Hindlimb muscle (tissue), 1 donor: Measurements from ENCODE around the gene SLFN5. TPM values are rescaled to one million over a fixed set of nuclear protein-coding genes. Genes with fewer than 3 reads are reported as not detected.
"Not testable (repeated sequence)": the region's sequence is repeated elsewhere in the genome, so short reads cannot be mapped to it uniquely, and the experiment has no call there.

Experiments
- DNase-seq: peaks from one replicate; pipeline ENCODE4 v3.0.0-alpha.2; 2013
- polyA plus RNA-seq: library from polyadenylated mRNA; unstranded; fragments of 120-200 nt; gene quantifications from one replicate; pipeline ENCODE4 v1.2.1, GENCODE V29; 2013; ENCODE audit not compliant: insufficient read length

SLFN5 gene
- polyA plus RNA-seq, 1 donor = 5.4 TPM

GRCh38 chr17:35243561-35244340 is 879 bp downstream of the SLFN5 start:
- peak; percentile 49 for DNase-seq

DNA sequence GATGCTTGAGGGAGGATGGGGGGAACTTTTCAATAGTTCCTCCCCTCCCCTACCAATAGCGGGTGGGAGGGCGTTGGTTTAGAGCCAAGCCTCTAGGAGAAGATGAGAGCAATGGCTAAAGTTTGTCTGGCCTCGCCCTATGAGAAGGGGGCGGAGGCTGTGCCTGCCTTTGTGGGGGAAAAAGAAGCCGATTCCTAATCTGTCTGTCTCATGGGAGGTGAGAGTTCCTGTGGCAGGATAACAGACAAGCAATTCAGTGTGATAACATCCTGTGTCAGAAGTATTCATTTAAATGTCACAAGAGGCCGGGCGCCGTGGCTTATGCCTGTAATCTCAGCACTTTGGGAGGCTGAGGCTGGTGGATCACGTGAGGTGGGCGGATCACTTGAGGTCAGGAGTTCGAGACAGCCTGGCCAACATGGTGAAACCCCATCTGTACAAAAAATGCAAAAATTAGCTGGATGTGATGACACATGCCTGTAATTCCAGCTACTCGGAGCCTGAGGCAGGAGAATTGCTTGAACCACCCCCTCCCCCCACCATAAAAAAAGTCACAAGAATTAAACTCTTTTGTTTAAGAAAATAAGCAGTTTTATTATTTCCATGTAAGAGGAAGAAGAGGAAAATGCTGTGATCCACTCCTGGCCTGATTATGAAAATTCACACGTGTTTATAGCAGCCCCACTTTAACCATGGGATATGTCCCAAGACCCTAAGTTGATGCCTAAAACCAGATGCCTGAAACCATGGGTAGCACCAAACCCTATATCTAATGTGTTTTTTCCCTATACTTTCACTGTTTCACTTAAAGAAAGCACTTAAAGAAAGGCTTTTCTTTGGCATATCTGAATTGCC is 1.7 kb downstream of the SLFN5 start:
- peak; percentile 39 for DNase-seq

DNA sequence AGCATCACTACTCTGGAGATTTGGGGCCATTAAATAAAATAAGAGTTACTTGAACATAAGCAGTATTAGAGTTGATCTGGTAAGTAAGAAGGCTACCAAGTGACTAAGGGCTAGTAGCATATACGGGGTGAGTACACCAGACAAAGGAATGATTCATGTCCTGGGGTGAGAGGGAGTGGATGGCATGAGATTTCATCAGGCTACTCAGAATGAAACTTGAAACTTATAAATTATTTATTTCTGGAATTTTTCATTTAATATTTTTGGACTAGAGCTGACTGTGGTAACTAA is 2.3 kb downstream of the SLFN5 start:
- DNase-seq = no peak

DNA sequence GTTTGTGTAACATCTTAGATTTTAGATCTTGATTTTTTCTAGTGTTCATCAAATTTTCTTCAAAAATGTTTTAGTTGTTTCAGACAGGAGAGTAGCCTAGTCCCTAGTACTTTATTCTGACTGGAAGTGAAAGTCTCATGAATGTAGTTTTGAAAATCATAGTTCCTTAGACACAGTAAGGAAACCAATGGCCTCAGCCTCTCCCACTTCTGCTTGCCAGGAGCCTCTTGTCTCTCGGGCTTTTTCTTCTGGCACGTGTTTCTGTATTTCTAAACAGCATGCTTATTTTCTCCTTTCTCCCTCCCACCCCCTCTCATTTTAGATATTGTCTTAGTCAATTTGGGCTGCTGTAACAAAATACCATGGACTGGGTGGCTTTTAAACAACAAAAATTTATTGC is 9.8 kb downstream of the SLFN5 start:
- DNase-seq = peak; percentile 19

DNA sequence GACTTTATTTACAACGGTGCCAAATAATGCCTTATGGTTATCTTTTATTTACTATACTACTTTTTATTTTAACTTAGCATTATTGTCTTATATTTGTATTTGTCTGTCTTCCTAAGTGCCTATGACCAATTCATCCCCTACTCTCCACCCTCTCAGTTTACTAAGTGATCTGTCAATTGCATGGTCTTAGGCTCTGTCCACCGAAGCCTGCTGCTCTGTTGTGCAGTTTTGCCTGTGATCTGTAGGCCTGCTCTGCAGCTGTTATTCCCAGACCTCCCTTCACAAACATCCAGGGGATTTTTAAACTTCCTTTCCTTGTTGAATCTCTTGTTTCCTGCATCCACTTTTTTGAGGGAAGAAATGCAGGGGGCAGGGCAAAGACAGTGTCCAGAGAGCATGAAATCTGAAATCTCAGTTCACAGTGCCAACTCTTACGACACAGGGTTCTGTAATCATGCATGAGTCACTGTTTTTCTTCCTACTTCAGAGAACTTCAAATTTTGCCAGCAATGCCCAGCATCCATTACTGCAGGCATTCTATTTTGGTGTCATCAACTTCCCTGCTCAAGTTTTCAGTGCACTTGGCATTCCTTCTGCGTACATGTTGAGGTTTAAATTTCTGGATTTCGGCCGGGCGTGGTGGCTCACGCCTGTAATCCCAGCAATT is 11.4 kb downstream of the SLFN5 start:
- peak; percentile 51 for DNase-seq

GRCh38 chr17:35255316-35255715 is 12.4 kb downstream of the SLFN5 start:
- no peak for DNase-seq

- no peak for DNase-seq
These were observed 13.8 kb downstream of the SLFN5 start for GRCh38 chr17:35256629-35257028.

GRCh38 chr17:35257208-35257659 is 14.4 kb downstream of the SLFN5 start:
- no peak for DNase-seq

DNA sequence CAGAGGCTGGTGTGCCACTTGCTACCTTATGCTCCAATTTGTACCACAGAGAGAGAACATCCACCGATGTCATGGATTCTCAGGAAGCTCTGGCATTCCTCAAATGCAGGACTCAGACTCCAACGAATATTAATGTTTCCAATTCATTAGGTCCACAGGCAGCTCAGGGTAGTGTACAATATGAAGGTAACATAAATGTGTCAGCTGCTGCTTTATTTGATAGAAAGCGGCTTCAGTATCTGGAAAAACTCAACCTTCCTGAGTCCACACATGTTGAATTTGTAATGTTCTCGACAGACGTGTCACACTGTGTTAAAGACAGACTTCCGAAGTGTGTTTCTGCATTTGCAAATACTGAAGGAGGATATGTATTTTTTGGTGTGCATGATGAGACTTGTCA is 16.1 kb downstream of the SLFN5 start:
- no peak for DNase-seq

DNA sequence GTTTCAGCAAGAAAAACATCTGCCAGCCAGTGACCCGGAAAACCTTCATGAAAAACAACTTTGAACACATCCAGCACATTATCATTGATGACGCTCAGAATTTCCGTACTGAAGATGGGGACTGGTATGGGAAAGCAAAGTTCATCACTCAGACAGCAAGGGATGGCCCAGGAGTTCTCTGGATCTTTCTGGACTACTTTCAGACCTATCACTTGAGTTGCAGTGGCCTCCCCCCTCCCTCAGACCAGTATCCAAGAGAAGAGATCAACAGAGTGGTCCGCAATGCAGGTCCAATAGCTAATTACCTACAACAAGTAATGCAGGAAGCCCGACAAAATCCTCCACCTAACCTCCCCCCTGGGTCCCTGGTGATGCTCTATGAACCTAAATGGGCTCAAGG is 22.2 kb downstream of the SLFN5 start:
- no peak for DNase-seq

GRCh38 chr17:35265566-35266141 is 22.8 kb downstream of the SLFN5 start:
- no peak for DNase-seq

GRCh38 chr17:35274167-35275066 is 31.5 kb downstream of the SLFN5 start:
- DNase-seq = not testable (repeated sequence)

DNA sequence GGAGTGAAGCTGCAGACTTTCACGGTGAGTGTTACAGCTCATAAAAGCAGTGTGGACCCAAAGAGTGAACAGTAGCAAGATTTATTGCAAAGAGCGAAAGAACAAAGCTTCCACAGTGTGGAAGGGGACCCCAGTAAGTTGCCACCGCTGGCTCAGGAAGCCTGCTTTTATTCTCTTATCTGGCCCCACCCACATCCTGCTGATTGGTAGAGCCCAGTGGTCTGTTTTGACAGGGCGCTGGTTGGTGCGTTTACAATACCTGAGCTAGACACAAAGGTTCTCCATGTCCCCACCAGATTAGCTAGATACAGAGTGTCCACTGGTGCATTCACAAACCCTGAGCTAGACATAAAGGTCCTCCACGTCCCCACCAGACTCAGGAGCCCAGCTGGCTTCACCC is 35.6 kb downstream of the SLFN5 start:
- not testable (repeated sequence) for DNase-seq

DNA sequence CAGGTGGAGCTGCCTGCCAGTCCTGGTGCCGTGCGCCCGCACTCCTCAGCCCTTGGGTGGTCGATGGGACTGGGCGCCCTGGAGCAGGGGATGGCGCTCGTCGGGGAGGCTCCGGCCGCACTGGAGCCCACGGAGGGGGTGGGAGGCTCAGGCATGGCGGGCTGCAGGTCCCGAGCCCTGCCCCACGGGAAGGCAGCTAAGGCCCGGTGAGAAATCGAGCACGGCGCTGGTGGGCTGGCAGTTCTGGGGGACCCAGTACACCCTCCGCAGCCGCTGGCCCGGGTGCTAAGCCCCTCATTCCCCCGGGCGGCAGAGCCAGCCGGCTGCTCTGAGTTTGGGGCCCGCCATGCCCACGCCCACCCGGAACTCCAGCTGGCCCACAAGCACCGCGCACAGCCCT is 36.0 kb downstream of the SLFN5 start:
- DNase-seq = not testable (repeated sequence)

GRCh38 chr17:35283767-35284166 is 40.9 kb downstream of the SLFN5 start:
- no peak for DNase-seq

- no peak for DNase-seq
These were observed 42.1 kb downstream of the SLFN5 start for GRCh38 chr17:35284955-35285354.

- DNase-seq = no peak
These were observed 43.4 kb downstream of the SLFN5 start for GRCh38 chr17:35286120-35286781.

GRCh38 chr17:35287286-35287811 is 44.5 kb downstream of the SLFN5 start:
- DNase-seq = no peak

GRCh38 chr17:35289222-35289621 is 46.4 kb downstream of the SLFN5 start:
- no peak for DNase-seq

- DNase-seq = no peak
These were observed 48.9 kb downstream of the SLFN5 start for GRCh38 chr17:35291802-35292201.
